Esophagus squamous epithelium (tissue), 4 donors: ENCODE measurements around the gene MYO7B.

Experiments used
- CTCF ChIP-seq, 6 experiments: fragments of 450-650 bp in 4 of 6; fragments of 200-600 bp in 2 of 6; sonication (generic) in 2 of 6; IDR thresholded peaks; one replicate each; pipeline ENCODE4 v1.5.1; 2016 to 2019; ENCODE audit warnings: antibody characterized with exemption in 6 of 6, mild to moderate bottlenecking in 4 of 6, moderate library complexity in 4 of 6
- POLR2A ChIP-seq, 4 donors: fragments of 450-650 bp; IDR thresholded peaks; one replicate each; pipeline ENCODE4 v1.6.1; 2017; ENCODE audit warnings: antibody characterized with exemption in 4 of 4, mild to moderate bottlenecking in 4 of 4, moderate library complexity in 3 of 4

GRCh38 chr2:127648321-127648720, 112.8 kb downstream of the MYO7B start:
- TF ChIP-seq CTCF (IDR thresholded peaks at IDR 0.05): no peak
- no peak for TF ChIP-seq POLR2A (IDR thresholded peaks at IDR 0.05)
